GM10847 (cell line): Measurements from ENCODE around the gene PSMB9.

ENCODE experiments used
- POLR2A ChIP-seq: IDR thresholded peaks from 2 replicates; pipeline ENCODE4 v1.6.1; 2011; ENCODE audit not compliant: insufficient read length; ENCODE audit errors: extremely low read depth

PSMB9 gene

DNA sequence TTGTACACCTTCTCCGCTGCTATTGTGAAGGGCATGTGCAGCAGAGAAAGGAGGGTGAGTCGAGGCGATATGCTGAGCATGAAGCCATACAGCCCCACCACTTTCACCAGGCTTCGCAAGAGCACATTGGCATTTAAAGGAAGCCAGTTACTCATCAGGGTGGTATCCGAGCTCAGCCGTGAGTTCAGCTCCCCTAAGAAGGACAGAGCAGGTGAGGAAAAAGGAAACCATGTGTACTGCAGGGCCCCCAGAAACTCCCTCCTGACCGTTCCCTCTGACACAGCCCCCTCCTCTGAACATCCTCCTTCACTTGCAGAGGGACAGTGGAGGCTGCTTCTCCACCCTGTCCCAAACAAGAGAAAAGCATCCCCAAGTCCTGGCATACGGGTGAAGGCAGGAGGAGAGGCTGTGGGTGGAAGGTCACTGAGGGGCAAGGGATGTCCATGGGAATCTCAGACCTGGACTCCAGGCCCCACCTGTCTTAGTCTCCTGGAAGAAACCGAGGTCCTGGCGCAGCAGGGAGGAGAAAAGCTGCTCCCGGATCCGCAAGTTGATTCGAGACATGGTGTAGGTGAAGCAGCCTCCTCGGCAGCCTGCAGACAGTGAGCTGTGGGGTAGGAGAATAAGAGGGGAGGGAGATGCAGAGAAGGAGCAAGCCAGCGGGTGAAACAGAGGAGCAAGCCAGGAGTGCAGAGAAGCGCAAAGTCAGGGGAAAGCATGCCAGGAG is 18.7 kb upstream of the PSMB9 start:
- TF ChIP-seq POLR2A = no peak

DNA sequence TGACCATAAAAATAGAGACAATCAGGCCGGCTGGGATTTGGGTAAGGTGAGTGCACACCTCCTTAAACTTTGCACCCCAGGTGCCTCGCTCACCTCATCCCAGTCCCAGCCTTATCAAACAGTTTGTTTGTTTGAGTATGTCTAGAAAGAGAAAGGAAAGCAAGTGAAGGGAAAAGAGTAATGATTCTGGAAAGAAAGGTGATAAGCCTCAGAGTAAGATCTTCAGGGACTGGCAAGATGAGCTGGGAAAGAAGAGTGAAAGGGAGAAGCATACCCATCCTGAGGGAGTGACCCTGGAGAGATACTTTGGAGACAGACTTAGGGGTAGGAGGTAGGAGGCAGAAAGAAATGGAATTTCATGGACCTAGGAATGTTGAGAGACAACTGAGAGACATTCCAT is 17.1 kb upstream of the PSMB9 start:
- TF ChIP-seq POLR2A = no peak

DNA sequence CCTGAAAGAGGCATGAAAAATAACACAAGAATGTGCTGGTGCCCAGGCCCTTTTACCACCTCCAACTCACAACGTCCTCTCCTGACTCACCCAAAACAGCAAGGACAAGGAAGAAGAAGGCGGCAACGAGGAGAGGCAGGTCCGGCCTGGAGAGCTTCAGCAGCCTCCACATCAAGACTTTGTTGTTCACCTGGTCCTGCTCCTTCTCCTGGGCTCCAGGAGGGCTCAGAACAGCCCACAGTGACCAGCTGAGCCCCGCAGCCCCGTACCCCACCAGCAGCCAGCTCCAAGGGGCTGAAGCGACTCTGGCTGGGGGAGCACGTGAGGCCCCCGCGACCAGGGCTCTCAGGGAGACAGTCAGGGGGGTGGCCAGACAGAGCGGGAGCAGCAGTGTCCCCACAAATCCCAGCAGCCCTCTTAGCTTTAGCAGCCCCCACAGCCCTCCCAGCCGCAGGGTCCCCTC is 16.3 kb upstream of the PSMB9 start:
- no peak for TF ChIP-seq POLR2A

DNA sequence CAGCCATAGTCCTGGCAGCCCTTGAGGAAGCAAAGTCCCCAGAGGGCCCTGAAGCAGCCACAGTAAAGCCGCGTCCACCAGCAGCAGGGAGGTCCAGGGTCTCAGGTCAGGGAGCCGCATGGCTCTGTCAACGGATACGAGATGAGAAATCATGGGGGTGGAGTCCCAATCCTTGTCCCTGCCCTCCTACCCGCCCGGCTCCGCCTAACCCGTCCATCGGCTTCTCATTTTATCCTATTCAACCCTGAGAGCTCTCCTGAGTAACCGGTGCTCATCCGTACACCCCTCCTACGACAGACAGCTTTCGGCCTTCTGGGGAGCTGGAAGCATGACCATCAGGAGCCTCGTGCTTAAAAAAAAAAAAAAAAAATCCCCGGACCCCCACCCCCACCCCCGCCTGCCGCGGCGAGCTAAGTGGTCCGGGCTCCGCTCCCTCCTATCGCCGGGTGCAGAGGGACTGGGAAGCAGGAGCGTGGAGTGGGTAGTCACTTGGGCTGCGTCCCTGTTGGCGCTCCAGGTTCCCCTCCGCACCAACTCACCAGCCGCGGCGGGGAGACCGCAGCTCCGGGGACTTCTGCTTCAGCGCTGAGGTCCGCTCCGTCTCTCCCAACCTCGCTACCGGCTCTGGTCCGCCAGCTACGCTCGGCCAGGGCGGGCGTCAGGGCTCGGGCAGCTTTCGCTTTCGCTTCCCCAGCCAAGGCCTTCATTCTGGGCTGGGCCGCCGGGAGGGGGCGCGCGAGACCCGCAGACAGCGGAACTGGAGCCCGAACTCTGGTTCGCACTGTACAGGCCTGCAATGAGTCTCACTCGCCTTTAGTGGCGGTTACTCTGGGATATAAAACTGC is 15.7 kb upstream of the PSMB9 start, which contains the start of gene TAP2:
Gene TAP2 (minus strand): TSS at position 626 of the 845 bp plus-strand sequence. CDS start 506 bp downstream, at position 120.
- TF ChIP-seq POLR2A = peak; percentile 67

DNA sequence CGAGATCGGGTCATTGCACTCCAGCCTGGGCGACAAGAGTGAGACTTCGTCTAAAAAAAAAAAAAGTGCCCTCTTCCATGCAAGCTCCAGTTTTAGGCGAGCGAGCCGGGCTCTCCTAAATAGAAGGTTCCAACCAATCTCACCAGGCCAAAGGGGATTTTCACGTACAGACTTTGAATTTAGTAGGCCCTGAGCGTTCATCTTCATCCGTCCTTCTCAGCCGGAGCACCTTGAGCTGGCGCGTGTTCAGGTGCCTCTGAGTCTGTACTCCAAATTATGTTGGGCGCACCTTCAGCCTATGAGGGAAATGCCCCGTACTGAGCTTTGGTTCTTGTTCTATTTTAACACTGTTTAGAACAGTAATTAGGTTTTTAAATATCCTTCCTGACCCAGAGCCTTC is 14.6 kb upstream of the PSMB9 start:
- TF ChIP-seq POLR2A = no peak

DNA sequence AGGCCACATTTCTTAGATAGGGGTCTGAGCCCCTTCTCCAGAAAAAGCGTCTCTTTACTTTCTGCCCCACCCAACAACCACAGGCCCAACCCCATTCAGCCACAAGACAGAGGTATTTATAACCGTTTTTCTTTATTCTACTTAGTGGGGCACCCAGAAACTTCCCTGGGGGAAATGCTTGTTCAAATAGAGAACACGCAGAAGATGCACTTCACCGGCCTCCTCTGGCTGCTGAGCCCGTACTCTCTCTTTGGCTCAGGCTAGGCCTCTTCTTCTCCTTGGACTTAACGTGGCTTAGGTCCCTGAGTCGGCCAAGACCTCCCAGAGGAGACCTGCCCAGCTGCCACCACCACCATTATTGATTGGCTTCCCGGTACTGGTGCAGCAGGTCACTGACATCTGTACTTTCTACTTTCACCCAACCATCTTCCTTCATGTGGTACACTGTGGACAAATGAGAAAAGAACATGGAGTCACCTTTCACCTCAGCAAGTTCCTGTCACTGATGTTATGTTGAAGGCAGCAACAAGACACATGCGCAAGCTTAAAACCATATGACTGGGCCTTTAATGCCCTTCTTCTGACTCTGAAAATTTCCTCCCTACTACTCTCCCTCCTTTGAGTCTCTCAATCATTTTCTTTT is 13.3 kb upstream of the PSMB9 start:
- TF ChIP-seq POLR2A = peak; percentile 16

DNA sequence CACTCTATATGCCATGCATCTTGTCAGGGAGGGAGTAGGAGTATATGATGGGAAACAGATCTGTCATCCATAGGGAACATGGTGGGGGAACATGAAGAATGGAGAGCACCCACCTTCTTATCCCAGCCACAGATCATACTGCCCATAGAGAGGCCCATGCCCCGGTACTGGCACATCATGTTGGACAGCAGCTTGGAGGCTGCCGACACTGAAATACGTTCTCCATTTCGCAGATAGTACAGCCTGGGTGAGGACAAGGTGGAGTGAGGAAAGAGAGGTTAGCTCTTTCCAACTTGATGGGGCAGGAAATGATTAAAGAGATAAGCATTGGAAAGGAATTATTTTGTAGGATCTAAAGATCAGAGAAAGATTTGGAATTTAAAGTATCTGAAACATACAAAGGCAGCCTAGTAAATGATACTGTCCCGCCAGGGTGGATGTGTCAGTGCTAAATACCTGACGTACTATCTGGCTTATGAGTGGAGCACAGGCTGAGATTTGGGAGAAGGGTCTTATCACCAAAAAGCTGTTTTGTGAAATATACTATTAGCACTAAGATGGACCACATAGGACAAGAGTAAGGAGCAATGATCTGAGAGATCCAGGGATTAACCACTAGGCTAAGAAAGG is 11.9 kb upstream of the PSMB9 start:
- TF ChIP-seq POLR2A = no peak

DNA sequence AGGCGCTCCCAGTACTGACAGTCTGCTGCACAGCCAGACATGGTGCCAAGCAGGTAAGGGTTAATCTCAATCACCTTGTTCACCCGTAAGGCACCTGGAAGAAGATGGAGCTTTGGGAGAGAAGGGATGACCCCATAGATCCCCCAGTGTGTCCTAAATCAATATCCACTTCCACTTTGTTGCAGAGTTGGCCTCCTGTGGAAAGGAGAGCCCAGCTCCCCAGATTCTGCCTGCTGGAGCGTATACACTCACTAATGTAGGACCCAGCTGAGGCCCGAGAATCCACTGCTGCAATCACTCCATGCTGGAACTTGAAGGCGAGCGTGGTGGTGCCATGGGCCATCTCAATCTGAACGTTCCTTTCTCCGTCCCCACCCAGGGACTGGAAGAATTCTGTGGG is 11.3 kb upstream of the PSMB9 start:
- no peak for TF ChIP-seq POLR2A

DNA sequence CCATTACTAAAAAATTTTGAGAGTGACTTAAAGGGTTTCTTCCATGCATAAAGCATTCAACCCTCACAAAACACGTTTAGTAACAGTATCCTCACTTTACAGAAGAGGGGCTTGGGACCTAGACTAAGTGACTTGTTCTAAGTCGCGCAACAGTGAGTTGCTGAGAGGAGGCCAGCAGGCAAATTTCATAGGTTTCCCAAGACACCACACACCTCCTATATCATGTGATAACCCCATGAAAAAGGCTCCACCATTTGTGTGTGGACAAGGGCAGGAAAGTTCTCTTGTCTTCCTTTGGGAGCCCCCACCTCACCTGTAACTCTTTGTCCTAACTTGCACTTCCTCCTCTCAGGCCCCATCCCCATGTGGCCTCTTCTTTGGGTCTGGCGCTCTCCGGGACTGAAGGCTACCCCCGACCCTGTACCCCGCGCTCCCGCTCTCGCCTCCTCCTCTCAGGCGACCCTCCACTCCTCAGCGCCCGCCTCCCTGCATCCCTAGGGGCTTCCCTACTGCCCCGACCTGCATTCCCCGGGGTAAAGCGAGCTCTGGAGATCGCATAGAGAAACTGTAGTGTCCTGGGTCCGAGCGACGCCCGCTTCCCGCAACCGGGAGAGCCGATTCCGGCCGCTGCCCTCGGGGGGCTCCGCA is 10.5 kb upstream of the PSMB9 start:
- peak; percentile 82 for TF ChIP-seq POLR2A

DNA sequence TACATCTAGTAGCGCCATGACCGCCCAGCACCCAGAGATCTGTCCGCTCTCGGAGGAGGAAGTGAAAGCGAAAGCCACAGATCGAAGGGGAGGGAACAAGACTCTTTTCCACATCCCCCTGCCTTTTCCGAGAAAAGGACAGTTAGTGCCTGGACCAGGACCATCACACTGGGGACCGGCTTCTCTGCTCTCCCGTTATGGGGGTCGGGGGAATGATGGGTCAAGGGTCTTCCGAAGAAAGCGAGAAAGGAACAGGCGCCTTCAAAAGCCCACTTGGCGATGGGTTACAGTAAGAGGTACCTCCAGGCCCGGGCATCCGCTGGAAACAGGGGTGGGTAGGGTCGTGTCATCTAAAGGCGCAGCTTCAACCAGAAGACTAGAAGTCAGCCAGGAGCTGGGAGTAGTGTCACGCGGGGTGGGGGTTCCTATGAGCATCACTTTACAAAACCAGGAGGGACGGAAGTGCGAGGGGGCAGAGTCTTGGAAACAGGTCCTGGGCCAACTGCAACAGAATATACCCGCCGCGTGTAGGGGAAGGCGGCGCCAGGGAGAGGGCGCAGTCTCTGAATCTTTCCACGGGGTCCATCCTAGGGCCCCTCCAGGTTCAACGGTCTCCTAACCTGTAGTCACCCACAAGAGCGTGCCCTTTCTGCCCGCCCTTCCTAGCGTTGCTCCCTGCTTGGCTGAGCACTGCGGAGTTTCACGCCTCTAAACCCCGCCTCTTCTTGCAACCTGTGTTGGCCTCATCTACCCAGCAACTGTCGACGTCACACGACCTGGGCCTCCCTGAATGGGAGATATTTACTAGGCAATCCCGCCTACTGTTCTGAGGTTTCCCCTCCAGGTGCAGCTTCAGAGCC is 9.8 kb upstream of the PSMB9 start, which contains the start of gene PSMB8:
Gene PSMB8 (minus strand): TSS at position 69 of the 860 bp plus-strand sequence. CDS start 51 bp downstream, at position 18.
- TF ChIP-seq POLR2A = peak; percentile 7

DNA sequence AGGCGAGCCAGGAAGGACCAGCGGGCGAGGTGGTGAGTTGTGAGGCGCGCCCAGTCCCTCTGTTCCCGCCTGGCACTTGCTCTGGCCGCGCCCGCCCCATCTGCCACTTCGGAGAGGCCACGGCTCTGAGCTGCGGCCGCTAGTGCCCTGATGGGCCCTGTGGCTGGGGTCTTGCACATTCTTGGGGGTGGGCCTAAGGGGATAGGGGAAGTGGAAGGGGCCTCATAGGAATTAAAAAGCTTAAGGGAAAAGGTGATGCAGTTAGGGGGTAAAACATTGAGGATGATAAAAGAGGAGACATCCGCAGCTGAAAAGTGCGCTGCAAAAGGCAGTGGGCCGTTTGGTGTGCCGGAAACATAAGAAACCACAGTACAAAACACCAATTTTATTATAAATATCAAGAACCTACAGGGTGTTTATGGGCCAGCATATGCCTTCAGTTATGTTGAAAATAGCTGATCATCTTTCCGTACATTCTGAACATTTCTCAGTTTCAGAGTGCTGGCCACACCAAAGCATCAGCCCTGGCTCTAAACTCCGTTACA is 9.1 kb upstream of the PSMB9 start:
- TF ChIP-seq POLR2A = peak; percentile 91

DNA sequence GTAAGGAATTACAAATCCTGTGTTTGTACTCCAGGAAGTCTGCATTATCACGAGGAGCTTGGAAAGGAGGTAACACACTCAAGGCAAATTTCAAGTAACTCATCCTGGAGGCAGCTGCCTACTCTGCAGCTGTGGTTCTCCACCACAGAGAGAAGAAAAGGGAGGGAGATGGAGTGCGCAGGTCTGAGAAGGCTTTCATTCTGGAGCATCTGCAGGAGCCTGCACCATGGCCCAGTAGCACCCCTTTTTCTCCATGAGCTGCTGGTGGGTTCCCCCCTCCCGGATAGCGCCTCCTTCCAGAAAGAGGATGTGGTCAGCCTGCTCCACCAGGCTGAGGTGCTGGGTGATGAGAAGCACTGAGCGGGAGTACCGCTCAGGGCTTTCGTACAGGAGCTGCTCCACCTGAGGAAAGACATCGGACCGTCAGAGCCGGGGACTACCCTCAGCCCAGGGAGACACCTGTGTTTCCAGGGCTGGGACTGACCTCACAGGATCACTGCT is 8.6 kb upstream of the PSMB9 start:
- TF ChIP-seq POLR2A = peak; percentile 35

DNA sequence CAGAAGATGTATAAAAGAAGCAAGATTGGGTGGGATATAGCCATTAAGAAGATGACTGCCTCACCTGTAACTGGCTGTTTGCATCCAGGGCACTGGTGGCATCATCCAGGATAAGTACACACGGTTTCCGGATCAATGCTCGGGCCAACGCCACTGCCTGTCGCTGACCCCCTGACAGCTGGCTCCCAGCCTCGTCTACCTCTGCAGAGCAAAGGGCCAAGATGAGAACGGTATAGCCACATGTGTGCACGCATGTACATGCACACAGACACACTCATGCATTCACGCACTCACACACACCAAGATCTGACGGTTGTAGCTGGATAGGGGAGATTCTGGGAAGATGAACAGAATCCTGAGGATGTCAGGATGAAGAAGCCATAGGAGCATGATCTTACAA is 7.0 kb upstream of the PSMB9 start:
- TF ChIP-seq POLR2A = no peak
